ENCODE data around the gene ICE1. TPM values are rescaled to one million over a fixed set of nuclear protein-coding genes. Genes with fewer than 3 reads are reported as not detected.

ICE1 gene
- total RNA-seq, 1 donor from 2014 or later = 13.5 TPM

GRCh38 chr5:5451863-5452262 is 29.4 kb downstream of the ICE1 start:
- Histone ChIP-seq H3K27me3 (no peaks in the 10 kb centered on the region), H3K9me3 (no peaks in the 10 kb centered on the region), H3K36me3 (peaks cover 24 to 56% of the 10 kb centered on the region in 2 donors), H3K4me3 (no peak overlapping the region), H3K4me1 (no peaks in the 10 kb centered on the region), H3K27ac (no peak overlapping the region)
- no peak for TF ChIP-seq CTCF (IDR thresholded peaks at IDR 0.05)
- intact Hi-C loops (cut with DNase I) = no loop called here
- no peak for DNase-seq (ENCODE audit: low spot score in 2 of 2)

GRCh38 chr5:5453131-5453530 is 30.7 kb downstream of the ICE1 start:
- H3K9me3 ChIP-seq = no peaks in the 10 kb centered on the region
- no peak for TF ChIP-seq CTCF (IDR thresholded peaks at IDR 0.05)
- no peaks in the 10 kb centered on the region for H3K27me3 ChIP-seq
- H3K27ac ChIP-seq = no peak overlapping the region
- H3K36me3 ChIP-seq = peaks cover 28 to 56% of the 10 kb centered on the region in 2 donors
- H3K4me3 ChIP-seq = no peak overlapping the region
- intact Hi-C loops (cut with DNase I) = no loop called here
- DNase-seq (ENCODE audit: low spot score in 2 of 2) = no peak
- no peaks in the 10 kb centered on the region for H3K4me1 ChIP-seq

- Histone ChIP-seq H3K9me3 (no peaks in the 10 kb centered on the region), H3K27me3 (no peaks in the 10 kb centered on the region), H3K4me1 (no peaks in the 10 kb centered on the region), H3K36me3 (peaks cover 33 to 65% of the 10 kb centered on the region in 2 donors), H3K4me3 (no peak overlapping the region), H3K27ac (no peak overlapping the region)
- intact Hi-C loops (cut with DNase I) = no loop called here
- no peak for DNase-seq (ENCODE audit: low spot score in 2 of 2)
- TF ChIP-seq CTCF (IDR thresholded peaks at IDR 0.05) = no peak
Observed at GRCh38 chr5:5454391-5454790, 31.9 kb downstream of the ICE1 start.

- intact Hi-C loops (cut with DNase I) = no loop called here
Observed at GRCh38 chr5:5456858-5457257, 34.4 kb downstream of the ICE1 start.

GRCh38 chr5:5460311-5460710 is 37.8 kb downstream of the ICE1 start:
- Histone ChIP-seq H3K4me1 (no peaks in the 10 kb centered on the region), H3K27me3 (no peaks in the 10 kb centered on the region), H3K4me3 (no peak overlapping the region), H3K9me3 (no peaks in the 10 kb centered on the region), H3K36me3 (peaks cover 59 to 93% of the 10 kb centered on the region in 2 donors), H3K27ac (no peak overlapping the region)
- intact Hi-C loops (cut with DNase I) = no loop called here
- TF ChIP-seq CTCF (IDR thresholded peaks at IDR 0.05) = no peak
- no peak for DNase-seq (ENCODE audit: low spot score in 2 of 2)

More at GRCh38 chr5:5456858-5457257, 34.4 kb downstream of the ICE1 start:
- Histone ChIP-seq H3K4me3 (no peak overlapping the region), H3K36me3 (peaks cover 48 to 83% of the 10 kb centered on the region in 2 donors), H3K27me3 (no peaks in the 10 kb centered on the region), H3K4me1 (no peaks in the 10 kb centered on the region), H3K27ac (no peak overlapping the region), H3K9me3 (no peaks in the 10 kb centered on the region)
- TF ChIP-seq CTCF (IDR thresholded peaks at IDR 0.05) = no peak
- DNase-seq (ENCODE audit: low spot score in 2 of 2) = no peak

GRCh38 chr5:5461012-5461411 is 38.5 kb downstream of the ICE1 start:
- intact Hi-C loops (cut with DNase I) = no loop called here
- Histone ChIP-seq H3K4me1 (no peaks in the 10 kb centered on the region), H3K9me3 (no peaks in the 10 kb centered on the region), H3K4me3 (no peak overlapping the region), H3K27ac (no peak overlapping the region), H3K27me3 (no peaks in the 10 kb centered on the region), H3K36me3 (peaks cover 61 to 90% of the 10 kb centered on the region in 2 donors)
- no peak for DNase-seq (ENCODE audit: low spot score in 2 of 2)
- TF ChIP-seq CTCF (IDR thresholded peaks at IDR 0.05) = no peak
